Activated CD4-positive, alpha-beta T cell treated with anti-CD3 and anti-CD28 coated beads, Interleukin-2, Interleukin-4, amounts not matched to agents 100 ng/mL and 50 ng/mL, durations not matched to agents 16 hours and 8 hours (primary cell): Measurements from ENCODE around the gene ANKRD66.
"Not testable (repeated sequence)": the region's sequence is repeated elsewhere in the genome, so short reads cannot be mapped to it uniquely, and the experiment has no call there.

ENCODE experiments used
- DNase-seq: peaks from one replicate; pipeline ENCODE4 v3.0.0-alpha.2; 2020; ENCODE audit warnings: low spot score

Gene ANKRD66

GRCh38 chr6:46746696-46747095, at the start of gene ANKRD66:
Gene ANKRD66, plus strand, starts transcription at chr6:46746933. Its CDS starts 5,016 bp downstream, at chr6:46751949.
- DNase-seq: no peak

GRCh38 chr6:46699970-46700369, 46.8 kb upstream of the ANKRD66 start:
- no peak for DNase-seq

GRCh38 chr6:46704562-46704961, 42.2 kb upstream of the ANKRD66 start:
- DNase-seq: no peak

- peak; percentile 6 for DNase-seq
Measured at GRCh38 chr6:46706464-46706863, 40.3 kb upstream of the ANKRD66 start.

- DNase-seq: no peak
Measured at GRCh38 chr6:46711491-46711890, 35.2 kb upstream of the ANKRD66 start.

GRCh38 chr6:46715141-46715540, 31.6 kb upstream of the ANKRD66 start:
- DNase-seq: no peak

GRCh38 chr6:46719099-46719498, 27.6 kb upstream of the ANKRD66 start:
- no peak for DNase-seq

GRCh38 chr6:46720401-46720800, 26.3 kb upstream of the ANKRD66 start:
- no peak for DNase-seq

- DNase-seq: no peak
Measured at GRCh38 chr6:46729787-46730326, 16.9 kb upstream of the ANKRD66 start.

GRCh38 chr6:46730921-46731461, 15.7 kb upstream of the ANKRD66 start:
- no peak for DNase-seq

GRCh38 chr6:46733341-46733801, 13.4 kb upstream of the ANKRD66 start:
- no peak for DNase-seq

GRCh38 chr6:46734867-46735719, 11.6 kb upstream of the ANKRD66 start, which contains the start of gene PLA2G7:
Gene PLA2G7, minus strand, starts transcription at chr6:46735375. Its CDS starts 12,484 bp downstream, at chr6:46722891.
- DNase-seq: no peak

- no peak for DNase-seq
Measured at GRCh38 chr6:46735720-46736031, 11.1 kb upstream of the ANKRD66 start.

GRCh38 chr6:46736906-46737305, 9.8 kb upstream of the ANKRD66 start:
- DNase-seq: no peak

- DNase-seq: no peak
Measured at GRCh38 chr6:46741482-46741881, 5.3 kb upstream of the ANKRD66 start.

- no peak for DNase-seq
Measured at GRCh38 chr6:46741910-46742309, 4.8 kb upstream of the ANKRD66 start.

GRCh38 chr6:46743425-46744158, 3.1 kb upstream of the ANKRD66 start:
- DNase-seq: no peak

- not testable (repeated sequence) for DNase-seq
Measured at GRCh38 chr6:46744159-46744725, 2.5 kb upstream of the ANKRD66 start.

- no peak for DNase-seq
Measured at GRCh38 chr6:46745973-46746372, 760 bp upstream of the ANKRD66 start.

GRCh38 chr6:46748940-46749503, 2.3 kb downstream of the ANKRD66 start:
- no peak for DNase-seq

- DNase-seq: no peak
Measured at GRCh38 chr6:46749731-46750130, 3.0 kb downstream of the ANKRD66 start.

- no peak for DNase-seq
Measured at GRCh38 chr6:46751658-46752057, 4.9 kb downstream of the ANKRD66 start.
